ENCODE results near the gene SPRED2. TPM values are rescaled to one million over a fixed set of nuclear protein-coding genes. Genes with fewer than 3 reads are reported as not detected.

SPRED2 gene
- total and polyA plus RNA-seq, 11 donors, result 7.0 to 24.4 (median 16.1) TPM

GRCh38 chr2:65363879-65364666 lies 68.3 kb downstream of the SPRED2 start:
- TF ChIP-seq CTCF (IDR thresholded peaks at IDR 0.05), result no peak
- TF ChIP-seq POLR2A (IDR thresholded peaks at IDR 0.05), result no peak
- Histone ChIP-seq H3K9me3 (no peaks in the 10 kb centered on the region), H3K27ac (peak overlapping the region in 1 of 12 donors; percentile 16), H3K4me1 (peaks cover 0 to 78% (median 41%) of the 10 kb centered on the region in 12 donors), H3K36me3 (no peaks in the 10 kb centered on the region), H3K27me3 (no peaks in the 10 kb centered on the region), H3K4me3 (no peak overlapping the region)
- no peak for ATAC-seq
- WGBS, 4 donors, result 81 to 85% (median 84%) methylated on average over 6 of the region's 6 CpGs
- intact Hi-C loops (cut with DNase I), result no loop called here
- DNase-seq, result no peak

GRCh38 chr2:65361623-65362022 lies 70.8 kb downstream of the SPRED2 start:
- no peaks in the 10 kb centered on the region for H3K27me3 ChIP-seq
- WGBS, 4 donors, result 75 to 81% (median 78%) methylated on average over 3 of the region's 3 CpGs
- TF ChIP-seq POLR2A (IDR thresholded peaks at IDR 0.05), result no peak
- no peak for TF ChIP-seq CTCF (IDR thresholded peaks at IDR 0.05)
- no peaks in the 10 kb centered on the region for H3K36me3 ChIP-seq
- intact Hi-C loops (cut with DNase I), result no loop called here
- peaks cover 0 to 77% (median 49%) of the 10 kb centered on the region in 12 donors for H3K4me1 ChIP-seq
- no peaks in the 10 kb centered on the region for H3K9me3 ChIP-seq
- no peak overlapping the region for H3K27ac ChIP-seq
- ATAC-seq, result peak in 1 of 4 donors; percentile 35
- no peak for DNase-seq
- no peak overlapping the region for H3K4me3 ChIP-seq

GRCh38 chr2:65360441-65360840 lies 72.0 kb downstream of the SPRED2 start:
- WGBS, 4 donors, result 76 to 92% (median 88%) methylated on average over 6 of the region's 6 CpGs
- Histone ChIP-seq H3K4me3 (no peak overlapping the region), H3K4me1 (peaks cover 0 to 66% (median 37%) of the 10 kb centered on the region in 12 donors), H3K27me3 (no peaks in the 10 kb centered on the region), H3K9me3 (no peaks in the 10 kb centered on the region), H3K27ac (no peak overlapping the region), H3K36me3 (no peaks in the 10 kb centered on the region)
- TF ChIP-seq POLR2A (IDR thresholded peaks at IDR 0.05), result no peak
- no peak for TF ChIP-seq CTCF (IDR thresholded peaks at IDR 0.05)
- DNase-seq, result no peak
- intact Hi-C loops (cut with DNase I), result no loop called here
- no peak for ATAC-seq

GRCh38 chr2:65358678-65359400 lies 73.6 kb downstream of the SPRED2 start:
- Histone ChIP-seq H3K36me3 (no peaks in the 10 kb centered on the region), H3K4me3 (no peak overlapping the region), H3K27ac (peak overlapping the region in 7 of 12 donors; percentile 12 to 56 (median 31)), H3K9me3 (no peaks in the 10 kb centered on the region), H3K27me3 (no peaks in the 10 kb centered on the region), H3K4me1 (peaks cover 0 to 66% (median 36%) of the 10 kb centered on the region in 12 donors)
- intact Hi-C loops (cut with DNase I), result loop anchor here in 1 of 10 donors (2.0 kb wide), 1 partner anchor 68 kb away; no protein-coding TSS in a partner anchor
- ATAC-seq (peak in 3 of 4 donors; percentile 12 to 80 (median 38)), DNase-seq (no peak)
- 68 to 74% (median 72%) methylated on average over 7 of the region's 7 CpGs for WGBS, 4 donors
- TF ChIP-seq CTCF (IDR thresholded peaks at IDR 0.05), result no peak
- TF ChIP-seq POLR2A (IDR thresholded peaks at IDR 0.05), result no peak
